Right ventricle myocardium superior (tissue), 1 donor: Measurements from ENCODE around the gene TBC1D1. TPM values are rescaled to one million over a fixed set of nuclear protein-coding genes. Genes with fewer than 3 reads are reported as not detected.

Experiments used
- ATAC-seq: fragments of 200-7000 bp; cut with Tn5 transposase; one replicate; pipeline ENCODE4 v1.9.1; 2020; ENCODE audit warnings: mild to moderate bottlenecking; ENCODE audit not compliant: poor library complexity
- DNase-seq: peaks from one replicate; pipeline ENCODE4 v3.0.0-alpha.2; 2020
- intact Hi-C: fragments of 100-400 bp; cut with DNase I; formaldehyde crosslinking; loops from one replicate; pipeline ENCODE4 v1.11.2; 2022
- total RNA-seq: library from RNA; stranded (reverse); fragmentation: NEBNext Ultra II Directional; extraction: Animal tissue kit (Norgen Biotek cat#: 25700); gene quantifications from one replicate; pipeline ENCODE4 v1.2.1, GENCODE V29; 2021
- donor health status: DM: no; HTN: yes; CAD: no; lungs with severe emphysema.

The TBC1D1 gene
- total RNA-seq, 1 donor from 2014 or later: 125 TPM

DNA sequence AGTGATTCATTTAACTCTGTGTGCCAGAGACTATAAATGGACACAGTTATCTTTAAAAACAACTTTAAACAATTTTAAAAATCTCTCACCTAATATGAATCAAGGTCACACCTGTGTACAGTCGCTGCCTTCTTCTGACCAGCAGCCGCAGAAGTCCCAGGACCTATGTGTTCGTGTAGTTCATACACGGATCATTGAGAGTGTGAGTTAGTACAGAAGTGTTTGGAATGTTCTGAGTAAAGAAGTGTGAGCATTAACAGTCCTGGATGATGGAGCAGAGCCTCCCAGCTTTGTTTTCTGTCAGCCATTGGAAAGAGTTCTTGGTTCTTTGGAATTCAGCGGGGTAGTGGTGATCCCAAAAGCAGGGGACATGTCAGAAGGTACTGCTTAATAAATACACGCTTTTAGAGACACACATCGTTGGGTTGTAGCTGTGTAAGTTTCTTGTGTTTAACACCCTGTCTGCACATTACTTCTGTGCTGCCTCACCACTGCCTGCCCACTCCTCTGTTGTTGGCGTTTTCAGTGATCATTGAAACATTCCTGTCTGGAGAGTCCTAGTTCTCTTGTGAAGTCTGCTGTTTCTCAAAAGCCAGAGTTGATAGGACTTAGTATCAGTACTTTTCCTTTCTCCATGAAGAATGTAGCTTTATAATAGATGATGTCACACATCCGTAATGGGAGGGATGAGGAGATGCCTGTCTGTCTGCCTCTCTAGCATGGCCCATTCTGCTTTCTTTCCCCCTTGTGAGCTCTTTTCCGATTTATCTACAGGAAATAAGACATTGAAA is 159.9 kb downstream of the TBC1D1 start:
- DNase-seq (no peak), ATAC-seq (peak; percentile 52)
- intact Hi-C loops: no loop called here

DNA sequence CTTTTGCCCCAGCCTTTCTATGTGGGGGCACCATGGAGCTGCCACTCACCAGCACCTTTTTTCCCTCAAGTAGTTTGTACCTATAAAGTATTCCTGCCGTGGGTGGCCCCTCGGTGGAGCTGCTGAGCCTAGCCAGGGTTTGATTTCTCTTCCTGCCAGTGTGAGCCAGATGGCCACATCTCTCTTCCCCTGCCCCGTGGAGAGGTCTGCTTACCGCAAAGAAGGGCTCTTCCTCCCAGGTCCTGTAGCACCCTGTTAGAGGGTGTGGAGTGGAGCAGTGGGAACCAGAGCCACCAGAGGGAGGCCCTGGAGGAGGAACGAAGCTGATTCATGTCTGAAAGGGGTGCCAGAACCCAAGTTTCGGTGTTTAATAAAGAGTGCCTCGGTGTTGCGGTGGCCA is 164.7 kb downstream of the TBC1D1 start:
- intact Hi-C loops: no loop called here
- ATAC-seq (peak; percentile 5), DNase-seq (no peak)

DNA sequence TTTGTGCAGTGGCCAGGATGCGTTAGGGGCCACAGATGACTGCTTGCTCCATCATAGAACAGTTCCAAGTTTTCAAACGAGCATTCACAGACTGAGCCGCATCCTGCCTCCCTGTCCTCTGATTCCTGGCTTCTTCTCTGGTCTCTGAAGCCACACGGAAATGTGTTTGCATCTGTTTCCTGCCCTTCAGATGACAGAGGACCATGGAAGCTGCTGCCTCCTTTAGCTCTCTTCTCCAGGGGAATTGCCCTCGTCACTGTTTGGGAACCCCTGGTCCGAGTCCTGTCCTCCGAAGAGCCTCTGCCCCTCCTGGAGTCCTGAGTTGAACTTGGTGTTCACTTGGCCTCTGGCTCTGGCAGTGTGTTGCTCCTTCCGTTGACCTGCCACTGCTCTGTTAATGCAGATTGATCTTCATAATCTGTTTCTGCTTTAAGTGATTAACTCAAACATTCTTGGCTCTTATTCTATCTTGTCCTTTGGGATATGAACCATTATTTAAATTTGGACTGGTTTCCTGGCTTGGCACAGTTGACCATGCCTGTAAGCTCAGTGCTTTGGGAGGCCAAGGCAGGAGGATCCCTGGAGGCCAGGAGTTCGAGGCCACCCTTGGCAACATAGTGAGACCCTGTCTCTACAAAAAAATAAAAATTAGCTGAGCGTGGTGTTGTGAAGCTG is 165.3 kb downstream of the TBC1D1 start:
- DNase-seq: no peak
- ATAC-seq: peak; percentile 47
- intact Hi-C loops: no loop called here

DNA sequence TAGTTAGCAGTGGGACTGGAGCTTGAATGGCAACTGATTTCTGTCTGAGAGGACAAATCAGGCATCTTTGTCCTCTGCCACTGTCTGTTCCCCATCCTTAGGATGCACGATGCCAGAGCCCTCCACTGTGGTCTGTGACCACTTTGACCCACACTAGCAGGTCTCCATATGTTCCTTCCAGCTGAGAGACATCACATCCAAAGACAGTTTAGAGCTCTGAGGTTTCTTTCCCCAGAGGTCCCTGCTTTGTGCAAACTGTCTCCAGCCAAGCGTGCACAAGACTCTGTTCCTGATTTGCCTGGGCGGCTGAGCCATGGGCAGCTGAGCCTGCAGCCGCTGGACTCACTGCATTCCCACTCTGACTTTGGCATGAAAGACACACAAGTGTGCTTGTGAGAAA is 167.3 kb downstream of the TBC1D1 start:
- DNase-seq (no peak), ATAC-seq (no peak)
- intact Hi-C loops: no loop called here

DNA sequence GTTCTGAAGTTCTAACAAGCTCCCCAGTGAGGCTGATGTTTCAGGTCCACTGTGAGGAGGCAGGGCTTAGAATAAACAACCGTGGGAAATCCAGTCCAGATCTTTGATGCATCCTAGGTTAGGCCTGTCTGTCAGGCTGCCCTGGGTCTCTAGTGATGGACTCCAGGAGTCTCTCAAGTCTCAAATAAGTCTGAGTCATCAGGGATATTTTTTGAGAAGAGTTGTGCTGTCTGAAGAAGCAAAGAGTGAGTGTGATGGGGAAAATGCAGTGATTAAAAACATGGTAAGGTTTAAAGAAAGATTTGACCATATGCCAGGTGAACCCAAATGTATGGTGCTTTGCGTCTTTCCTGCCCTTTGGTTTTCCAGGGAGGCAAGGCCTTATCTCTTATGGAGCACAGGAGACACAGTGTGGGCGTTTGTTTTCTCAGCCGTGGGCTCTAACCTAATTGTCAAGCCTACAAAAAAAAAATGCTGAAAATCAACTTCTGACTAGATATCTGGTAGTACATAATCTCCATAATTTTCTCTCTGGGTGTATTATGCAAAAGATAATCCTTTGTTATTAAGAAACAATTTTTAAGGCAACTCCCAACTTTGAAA is 170.0 kb downstream of the TBC1D1 start:
- ATAC-seq (no peak), DNase-seq (no peak)
- intact Hi-C loops: loop anchor here (5.0 to 10.0 kb wide), 4 partner anchors 116 to 671 kb away; no protein-coding TSS in a partner anchor

DNA sequence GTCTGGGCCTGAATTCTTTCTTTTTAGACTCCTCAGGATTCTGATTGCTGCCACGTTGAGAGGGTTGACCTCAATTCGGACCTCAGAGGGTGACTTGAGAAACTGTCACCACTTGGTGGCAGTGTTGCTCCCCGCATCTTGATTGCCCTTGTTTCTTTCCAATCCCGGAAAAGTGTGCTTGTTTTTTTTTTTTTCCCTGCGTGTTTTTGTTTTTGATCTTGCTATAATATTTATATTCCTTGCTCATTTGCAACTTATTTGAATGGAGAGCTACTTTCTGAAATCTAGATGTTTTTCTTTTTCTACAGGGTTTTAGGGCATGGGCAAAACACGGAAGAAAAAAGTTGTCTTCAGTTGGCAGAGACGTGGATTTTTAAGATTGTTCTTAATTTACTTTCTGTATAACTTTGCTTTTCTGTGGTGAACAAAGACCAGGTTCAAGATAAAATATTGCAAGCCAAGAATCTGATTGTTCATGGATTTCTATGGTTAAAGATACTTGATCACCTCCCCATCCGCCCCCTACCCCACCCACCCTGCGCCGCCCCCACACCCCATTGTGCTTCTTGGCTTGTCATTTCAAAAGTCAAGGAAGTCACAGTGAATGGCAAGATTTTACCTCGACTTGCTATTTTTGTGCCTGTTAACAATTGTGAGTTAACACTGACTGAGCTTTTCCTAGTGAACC is 171.3 kb downstream of the TBC1D1 start:
- intact Hi-C loops: loop anchor here (5.0 to 10.0 kb wide), 4 partner anchors 115 to 670 kb away; no protein-coding TSS in a partner anchor
- ATAC-seq (peak; percentile 89), DNase-seq (peak; percentile 85)

DNA sequence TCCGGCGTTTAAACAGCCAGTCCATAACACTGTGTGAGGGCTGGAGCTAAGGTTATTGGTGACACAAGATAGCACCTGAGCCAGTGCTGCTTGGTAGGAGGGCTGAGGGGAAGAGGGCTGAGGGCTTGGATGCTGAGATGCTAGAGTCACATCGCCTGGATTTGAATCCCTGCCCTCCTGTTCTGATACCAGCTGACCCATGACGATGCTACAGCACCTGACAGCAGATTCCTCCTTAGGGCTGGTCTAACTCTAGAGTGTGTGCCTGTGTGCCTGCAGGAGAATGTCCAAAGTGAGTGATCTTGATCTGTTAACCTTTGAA is 171.9 kb downstream of the TBC1D1 start:
- intact Hi-C loops: loop anchor here (5.0 to 10.0 kb wide), 4 partner anchors 115 to 670 kb away; no protein-coding TSS in a partner anchor
- ATAC-seq (peak; percentile 42), DNase-seq (no peak)

DNA sequence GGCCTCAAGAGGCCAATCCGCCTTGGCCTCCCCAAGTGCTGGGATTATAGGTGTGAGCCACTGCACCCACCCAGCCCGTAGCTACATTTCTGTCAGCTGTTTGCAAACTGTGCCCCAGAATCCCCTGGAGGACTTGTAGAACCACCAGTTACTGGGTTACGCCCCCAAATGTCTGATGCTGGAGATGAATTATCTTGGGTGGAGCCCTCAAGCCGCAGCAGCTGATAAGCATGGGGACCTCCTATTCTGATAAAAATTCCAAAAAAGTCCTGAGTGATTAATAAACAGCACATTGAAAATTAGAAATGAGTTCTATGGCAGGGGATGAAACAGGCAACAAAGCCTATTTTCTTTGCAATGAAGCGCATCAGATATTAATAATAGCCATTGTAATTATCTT is 174.3 kb downstream of the TBC1D1 start:
- DNase-seq (no peak), ATAC-seq (no peak)
- intact Hi-C loops: loop anchor here (10.0 kb wide), 1 partner anchor 250 kb away; no protein-coding TSS in a partner anchor

DNA sequence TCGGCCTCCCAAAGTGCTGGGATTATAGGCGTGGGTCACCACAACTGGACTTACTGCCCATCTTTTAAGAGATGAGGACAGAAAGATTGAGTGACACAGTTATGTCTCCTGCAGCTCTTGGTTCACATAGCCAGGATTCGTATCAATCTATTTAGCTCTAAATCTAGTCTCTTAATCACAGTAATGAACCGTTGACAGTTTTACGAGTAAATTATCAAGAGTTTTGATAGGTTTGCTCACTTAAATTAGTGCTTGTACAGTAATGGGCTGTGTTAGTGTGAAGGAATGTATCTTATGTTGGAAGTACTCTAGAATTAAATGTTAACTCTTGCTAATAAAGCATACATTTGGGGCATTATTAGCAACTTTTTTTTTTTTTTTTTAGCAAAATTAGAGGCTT is 175.0 kb downstream of the TBC1D1 start:
- no peak for ATAC-seq
- intact Hi-C loops: loop anchor here (10.0 kb wide), 1 partner anchor 249 kb away; no protein-coding TSS in a partner anchor
- no peak for DNase-seq

DNA sequence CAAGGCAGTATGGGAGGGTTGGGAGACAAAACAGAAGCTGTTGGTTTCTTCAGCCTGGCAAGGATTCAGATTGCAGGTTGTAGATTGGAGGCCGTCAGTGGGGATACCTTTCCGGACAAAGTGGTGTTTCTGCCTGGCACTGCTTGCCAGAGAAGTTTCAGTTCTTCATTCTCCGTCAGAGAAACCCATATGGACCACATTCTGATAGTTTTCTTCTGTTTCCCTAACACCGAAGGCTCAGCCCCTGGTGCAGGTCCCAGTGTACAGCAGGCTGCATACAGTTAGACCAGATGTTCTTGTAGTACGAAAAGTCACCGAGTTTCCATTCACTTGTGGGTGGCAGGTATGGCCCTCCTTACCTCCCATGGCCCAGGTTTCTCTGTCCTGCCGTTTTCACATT is 176.6 kb downstream of the TBC1D1 start:
- no peak for DNase-seq
- intact Hi-C loops: loop anchor here (10.0 kb wide), 1 partner anchor 247 kb away; no protein-coding TSS in a partner anchor

DNA sequence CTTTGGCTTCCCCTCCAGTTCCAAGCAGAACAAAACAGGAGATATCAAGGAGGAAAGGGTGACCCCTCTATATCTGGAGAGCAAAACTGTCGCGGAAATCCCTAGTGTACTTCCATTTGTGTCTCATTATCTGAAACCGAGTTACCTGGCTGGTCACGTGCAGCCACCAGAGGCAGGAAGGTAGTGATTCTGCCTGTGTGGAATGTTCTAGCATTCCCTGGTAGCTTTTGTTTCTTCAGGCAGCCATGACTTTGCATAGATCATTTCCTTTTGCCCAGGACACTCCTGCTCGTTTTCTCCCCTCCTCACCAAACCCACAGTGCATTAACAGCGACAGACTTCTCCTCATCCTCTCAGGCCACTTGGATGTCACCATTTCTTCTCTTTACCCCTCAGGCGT is 177.2 kb downstream of the TBC1D1 start:
- intact Hi-C loops: loop anchor here (10.0 kb wide), 1 partner anchor 247 kb away; no protein-coding TSS in a partner anchor
- DNase-seq (no peak), ATAC-seq (no peak)

More for the DNA sequence above, 176.6 kb downstream of the TBC1D1 start:
- ATAC-seq: no peak

DNA sequence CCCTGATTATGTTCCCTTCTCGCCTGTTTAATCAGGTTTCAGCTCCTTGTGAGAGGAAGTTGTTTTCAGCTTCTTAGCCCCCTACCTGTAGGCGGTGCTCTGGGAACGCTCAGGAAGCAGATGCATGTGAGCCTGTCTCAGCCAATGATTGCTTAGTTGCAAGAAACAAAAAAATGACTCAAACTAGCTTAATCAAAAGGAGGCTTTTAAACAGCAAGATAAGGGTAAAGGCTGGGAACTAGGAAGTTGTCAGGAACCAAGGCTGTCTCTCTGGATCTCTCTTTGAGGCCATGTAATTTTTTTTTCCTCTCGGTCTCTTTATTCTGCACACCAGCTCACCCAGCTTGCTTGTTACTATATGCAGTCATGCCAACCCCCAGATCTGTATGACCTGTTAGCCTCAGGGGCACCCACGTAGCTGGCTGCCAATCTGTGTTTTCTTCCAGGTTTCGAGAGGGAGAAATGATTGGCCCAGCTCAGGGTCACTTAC is 178.4 kb downstream of the TBC1D1 start:
- ATAC-seq (peak; percentile 3), DNase-seq (no peak)
- intact Hi-C loops: loop anchor here (10.0 kb wide), 1 partner anchor 245 kb away; no protein-coding TSS in a partner anchor

DNA sequence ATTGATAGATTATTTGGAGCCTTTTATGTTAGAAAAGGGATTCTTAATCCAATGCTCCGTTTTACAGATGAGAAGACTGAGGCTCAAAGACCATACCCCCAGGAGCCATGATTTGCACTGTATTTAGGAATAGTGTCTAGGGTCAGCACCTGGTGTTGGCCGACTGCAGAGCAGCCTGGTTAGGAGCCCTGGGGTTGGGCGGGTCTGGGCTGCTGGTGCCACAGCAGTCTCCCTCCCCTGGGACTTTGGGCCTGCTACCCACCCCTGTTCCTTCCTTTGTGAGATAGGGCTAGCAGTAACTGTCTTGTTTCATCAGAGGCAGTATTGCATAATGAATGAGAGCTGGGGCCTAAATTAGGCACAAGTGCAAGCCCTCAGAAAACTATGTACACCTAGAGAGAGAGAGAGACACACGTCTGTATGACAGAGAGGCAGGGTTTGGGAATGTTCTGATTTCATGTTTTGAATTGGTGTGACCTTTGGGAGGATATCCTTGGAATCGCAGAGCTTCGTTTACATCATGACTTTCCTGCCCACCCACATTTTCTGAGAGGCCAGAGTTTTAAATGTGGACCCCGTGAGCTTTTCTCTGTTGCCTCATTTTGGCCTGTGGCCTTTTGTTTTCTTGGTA is 181.0 kb downstream of the TBC1D1 start:
- intact Hi-C loops: no loop called here
- peak; percentile 57 for DNase-seq

DNA sequence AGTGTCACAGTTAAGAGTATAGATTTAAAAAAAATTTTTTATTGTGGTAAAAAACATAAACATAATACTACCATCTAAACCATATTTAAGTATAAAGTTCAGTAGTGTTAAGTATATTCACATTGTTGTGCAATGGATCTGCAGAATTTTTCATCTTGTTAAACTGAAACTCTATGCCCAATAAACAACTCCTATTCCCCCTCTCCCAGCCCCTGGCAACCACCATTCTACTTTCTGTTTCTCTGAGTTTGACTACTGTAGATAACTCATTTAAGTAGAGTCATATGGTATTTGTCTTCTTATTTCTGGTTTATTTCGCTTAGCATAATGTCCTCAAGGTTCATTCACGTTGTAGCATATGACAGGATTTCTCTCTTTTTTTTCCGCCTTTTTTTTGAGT is 181.7 kb downstream of the TBC1D1 start:
- ATAC-seq: no peak
- intact Hi-C loops: no loop called here
- DNase-seq: no peak

More for the DNA sequence above, 181.0 kb downstream of the TBC1D1 start:
- peak; percentile 91 for ATAC-seq

DNA sequence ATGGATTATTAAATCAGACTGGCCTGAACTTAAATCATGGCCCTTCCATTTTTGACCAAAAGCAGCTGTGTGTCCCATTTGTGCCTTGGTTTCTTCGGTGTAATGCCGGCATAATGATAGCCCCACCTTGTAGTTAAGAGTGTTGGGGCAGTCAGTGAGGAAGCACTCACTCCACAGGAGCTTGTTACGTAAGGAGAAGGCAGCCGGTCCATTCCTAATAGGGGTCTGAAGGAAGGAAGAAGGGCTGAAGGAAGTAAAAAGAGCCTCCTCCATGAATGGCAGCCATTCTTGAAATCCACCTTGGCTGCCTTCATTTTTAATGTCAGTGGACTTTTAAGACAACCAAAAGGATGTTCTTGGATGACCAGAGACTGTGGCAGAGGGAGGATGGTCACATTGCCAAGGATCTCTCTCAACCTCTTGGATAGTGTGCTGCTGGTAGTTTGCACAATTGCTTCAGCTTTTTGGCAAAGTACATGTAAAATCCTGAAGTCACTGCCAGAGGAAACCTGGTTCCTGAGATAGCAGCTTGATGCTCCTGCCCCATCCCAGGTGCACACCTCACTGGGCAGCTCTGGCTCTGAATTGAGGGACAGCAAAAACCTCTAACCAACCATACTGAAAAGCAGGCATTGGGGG is 182.8 kb downstream of the TBC1D1 start:
- DNase-seq: no peak
- no peak for ATAC-seq
- intact Hi-C loops: no loop called here

DNA sequence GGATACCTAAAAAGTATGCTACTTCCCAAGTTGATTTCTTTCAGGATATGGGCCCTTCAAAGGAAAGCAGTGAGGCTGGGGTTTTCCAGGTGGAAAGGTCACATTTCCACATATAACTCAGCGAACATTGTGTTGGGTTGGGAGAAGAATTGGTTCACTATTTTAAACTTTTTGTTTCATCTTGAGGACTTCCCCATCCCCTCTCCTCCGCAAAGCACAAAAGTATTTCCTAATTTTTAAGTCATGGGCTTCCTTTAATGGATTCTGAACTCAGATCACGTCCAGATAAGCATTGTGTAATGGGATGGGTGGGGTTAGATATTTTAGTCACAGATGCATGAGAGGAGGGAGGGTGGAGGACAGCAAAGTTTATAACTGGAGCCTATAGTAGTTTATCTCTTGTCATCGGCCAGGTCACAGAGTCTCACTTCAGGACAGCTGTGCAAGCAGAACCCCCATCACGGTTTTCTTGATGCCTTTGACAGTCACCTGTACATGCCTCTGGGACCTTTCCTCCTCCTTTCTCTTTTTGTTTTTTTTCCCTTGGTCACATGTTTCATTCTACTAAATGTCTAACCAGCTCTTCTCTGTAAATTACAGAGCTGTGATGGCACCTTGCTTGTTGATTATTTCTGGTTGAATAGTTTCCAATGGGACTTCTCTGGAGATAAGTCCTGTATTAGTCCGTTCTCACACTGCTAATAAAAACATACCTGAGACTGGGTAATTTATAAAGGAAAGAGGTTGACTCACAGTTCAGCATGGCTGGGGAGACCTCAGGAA is 184.7 kb downstream of the TBC1D1 start:
- ATAC-seq (peak; percentile 37), DNase-seq (no peak)
- intact Hi-C loops: no loop called here

DNA sequence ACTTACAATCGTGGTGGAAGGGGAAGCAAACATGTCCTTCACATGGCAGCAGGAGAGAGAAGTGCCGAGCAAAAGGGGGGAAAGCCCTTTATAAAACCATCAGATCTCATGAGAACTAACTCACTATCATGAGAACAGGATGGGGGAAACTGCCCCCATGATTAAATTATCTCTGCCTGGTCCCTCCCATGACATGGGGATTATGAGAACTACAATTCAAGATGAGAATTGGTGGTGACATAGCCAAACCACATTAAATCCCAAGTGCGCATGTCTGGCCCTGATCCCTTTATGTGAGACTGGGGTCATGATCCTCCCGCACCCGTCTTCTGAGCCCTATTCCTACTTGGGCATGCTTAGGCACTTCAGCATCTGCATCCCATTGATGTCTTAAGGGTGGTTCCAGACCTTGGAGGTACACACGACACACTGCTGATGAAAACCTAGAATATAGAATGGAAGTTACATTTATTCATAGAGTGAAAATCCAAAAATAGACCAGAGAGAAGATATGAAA is 185.3 kb downstream of the TBC1D1 start:
- ATAC-seq (no peak), DNase-seq (no peak)
- intact Hi-C loops: no loop called here
